ENCODE data around the gene INTS3.

DNA sequence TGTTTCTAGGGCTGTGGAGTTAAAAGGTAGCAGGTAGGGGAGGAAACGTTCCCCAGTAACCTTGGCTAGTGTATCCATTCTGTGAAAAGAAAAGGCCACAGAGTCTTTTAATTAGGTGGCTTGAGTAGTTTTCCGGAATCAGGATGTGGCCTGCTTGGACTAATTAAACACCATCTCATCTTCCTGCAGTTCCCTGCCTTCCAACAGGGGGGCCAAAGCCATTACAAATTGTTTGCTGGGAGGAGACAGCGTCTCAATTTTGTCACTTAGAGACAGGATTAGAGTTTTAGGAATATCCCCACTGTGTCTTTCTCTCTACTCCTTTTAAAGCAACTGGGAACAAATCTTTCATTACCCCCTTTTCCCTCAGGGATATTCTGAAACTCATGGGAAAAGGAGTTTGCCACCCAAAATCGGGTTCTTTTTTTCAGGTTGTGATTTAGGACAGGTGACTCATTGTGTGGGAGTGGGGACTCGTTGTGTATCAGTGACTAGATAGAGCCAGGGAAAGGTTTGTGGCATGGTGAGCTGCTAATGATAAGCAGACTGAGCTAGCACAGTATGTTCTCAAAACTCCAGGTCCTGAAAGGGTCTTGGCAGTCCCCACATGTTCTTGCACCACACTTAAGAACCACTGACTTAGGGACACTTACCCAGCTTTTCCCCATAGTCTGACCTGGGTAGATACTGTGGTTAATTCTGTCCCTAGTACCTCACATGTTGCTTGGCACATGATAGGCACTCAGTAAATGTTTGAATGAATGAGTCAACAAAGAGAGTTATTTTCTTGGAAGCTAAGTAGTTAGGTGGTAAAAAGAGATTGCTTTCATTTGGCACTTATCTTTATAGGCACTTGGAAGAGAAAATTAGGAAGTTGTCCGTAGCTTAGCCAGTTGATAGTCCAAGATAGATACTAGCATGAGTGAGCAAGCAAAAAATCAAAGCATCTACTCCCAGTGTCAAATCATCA lies 22.5 kb downstream of the INTS3 start:
- TF ChIP-seq, protein P1, sequence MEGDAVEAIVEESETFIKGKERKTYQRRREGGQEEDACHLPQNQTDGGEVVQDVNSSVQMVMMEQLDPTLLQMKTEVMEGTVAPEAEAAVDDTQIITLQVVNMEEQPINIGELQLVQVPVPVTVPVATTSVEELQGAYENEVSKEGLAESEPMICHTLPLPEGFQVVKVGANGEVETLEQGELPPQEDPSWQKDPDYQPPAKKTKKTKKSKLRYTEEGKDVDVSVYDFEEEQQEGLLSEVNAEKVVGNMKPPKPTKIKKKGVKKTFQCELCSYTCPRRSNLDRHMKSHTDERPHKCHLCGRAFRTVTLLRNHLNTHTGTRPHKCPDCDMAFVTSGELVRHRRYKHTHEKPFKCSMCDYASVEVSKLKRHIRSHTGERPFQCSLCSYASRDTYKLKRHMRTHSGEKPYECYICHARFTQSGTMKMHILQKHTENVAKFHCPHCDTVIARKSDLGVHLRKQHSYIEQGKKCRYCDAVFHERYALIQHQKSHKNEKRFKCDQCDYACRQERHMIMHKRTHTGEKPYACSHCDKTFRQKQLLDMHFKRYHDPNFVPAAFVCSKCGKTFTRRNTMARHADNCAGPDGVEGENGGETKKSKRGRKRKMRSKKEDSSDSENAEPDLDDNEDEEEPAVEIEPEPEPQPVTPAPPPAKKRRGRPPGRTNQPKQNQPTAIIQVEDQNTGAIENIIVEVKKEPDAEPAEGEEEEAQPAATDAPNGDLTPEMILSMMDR (conservative IDR thresholded peaks at IDR 0.05), result no peak
- TF ChIP-seq ZFX (IDR thresholded peaks at IDR 0.05), result no peak
